Measurements from ENCODE around the gene TRERF1.

The TRERF1 gene

DNA sequence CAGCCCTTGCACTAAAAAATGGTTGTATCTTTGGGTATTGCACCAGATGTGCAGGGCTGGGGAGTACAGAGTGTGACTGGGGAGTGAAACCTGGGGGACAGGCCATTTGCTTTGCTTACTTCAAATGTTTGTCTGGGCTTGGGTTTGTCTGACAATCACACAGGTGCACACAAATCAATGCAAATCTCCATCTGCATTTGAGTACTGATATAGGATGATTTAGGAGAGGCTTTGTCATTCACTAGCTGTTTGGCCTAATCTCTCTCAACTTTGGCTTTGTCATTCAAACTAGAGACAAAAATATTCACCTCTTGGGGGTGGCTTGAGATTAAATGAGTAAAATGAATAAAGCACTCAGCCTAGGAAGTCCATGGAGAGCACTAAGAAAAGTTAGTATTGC lies 274.7 kb downstream of the TRERF1 start:
- no peak for DNase-seq

DNA sequence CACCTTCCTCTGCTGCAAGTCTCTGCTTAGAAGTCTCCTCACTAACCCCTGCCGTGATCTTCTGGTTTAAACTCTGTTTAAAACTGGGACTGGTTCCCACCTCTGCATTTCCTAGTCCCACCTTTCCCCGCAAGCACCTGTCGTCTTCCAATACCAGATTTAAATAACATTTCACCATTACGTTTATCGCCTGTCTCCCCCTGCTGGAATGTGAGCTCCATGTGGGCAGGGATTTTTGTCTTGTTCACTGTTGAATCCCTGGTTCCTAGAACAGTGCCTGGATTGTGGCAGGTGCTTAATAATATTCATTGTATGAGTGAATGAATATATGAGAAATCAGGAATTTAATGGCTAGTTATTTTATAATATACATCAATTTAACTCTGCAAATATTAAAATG lies 275.9 kb downstream of the TRERF1 start:
- DNase-seq = no peak

Measured in activated effector memory CD4-positive, alpha-beta T cell treated with anti-CD3 and anti-CD28 coated beads, Interleukin-2, amount 50 U/mL, for 16 hours (primary cell).